Uterus (tissue), 4 donors: ENCODE measurements around the gene NDUFS7. TPM values are rescaled to one million over a fixed set of nuclear protein-coding genes. Genes with fewer than 3 reads are reported as not detected.

Source experiments
- DNase-seq, 2 donors: peaks; one replicate each; pipeline ENCODE4 v3.0.0-alpha.2; 2019 to 2020
- H3K27ac ChIP-seq, 2 donors: fragments of 200-600 bp; sonication (generic); 1 replicate in 1 of 2; 2 replicates in 1 of 2; pipeline ENCODE4 v1.5.1; 2016 to 2018
- H3K27me3 ChIP-seq, 2 donors: fragments of 200-600 bp; sonication (generic); one replicate each; pipeline ENCODE4 v1.5.1; 2018 to 2019; ENCODE audit warnings: control low read depth in 1 of 2
- H3K36me3 ChIP-seq, 2 donors: fragments of 200-600 bp; sonication (generic); one replicate each; pipeline ENCODE4 v1.5.1; 2019; ENCODE audit warnings: control low read depth in 1 of 2
- H3K4me1 ChIP-seq, 2 donors: fragments of 200-600 bp; sonication (generic); one replicate each; pipeline ENCODE4 v1.5.1; 2018 to 2019; ENCODE audit warnings: control low read depth in 1 of 2
- H3K4me3 ChIP-seq, 2 donors: fragments of 200-600 bp; sonication (generic); 1 replicate in 1 of 2; 2 replicates in 1 of 2; pipeline ENCODE4 v1.5.1; 2018 to 2019; ENCODE audit warnings: mild to moderate bottlenecking in 1 of 2
- H3K9me3 ChIP-seq, 2 donors: fragments of 200-600 bp; sonication (generic); one replicate each; pipeline ENCODE4 v1.5.1; 2019; ENCODE audit warnings: control low read depth in 1 of 2
- POLR2A ChIP-seq, 2 donors: fragments of 450-650 bp; IDR thresholded peaks; one replicate each; pipeline ENCODE4 v1.6.1; 2016; ENCODE audit warnings: antibody characterized with exemption in 2 of 2, mild to moderate bottlenecking in 1 of 2, moderate library complexity in 1 of 2
- intact Hi-C: fragments of 100-400 bp; cut with DNase I; formaldehyde crosslinking; loops from one replicate; pipeline ENCODE4 v1.15.1; 2023; ENCODE audit warnings: low total_unique reads
- total RNA-seq, 4 donors: library from RNA; depleted of rRNA in 3 of 4; stranded (reverse); fragments of >200 nt in 3 of 4; gene quantifications; one replicate each; pipeline versions ENCODE4 v1.1.0 to v1.2.4, GENCODE V29; 2014 to 2023
- TF ChIP-seq, protein P1 (sequence below), 4 experiments: fragments of 200-600 bp in 2 of 4; fragments of 450-650 bp in 2 of 4; sonication (generic) in 2 of 4; IDR thresholded peaks; one replicate each; pipeline ENCODE4 v1.5.1; 2016 to 2019; ENCODE audit warnings: antibody characterized with exemption in 4 of 4, mild to moderate bottlenecking in 2 of 4, moderate library complexity in 1 of 4
- donor health status: DM: yes; HTN: yes; CAD: no.

The NDUFS7 gene
- 10 to 100 TPM; 39.2 to 65.5 (median 42.1) TPM for total RNA-seq

DNA sequence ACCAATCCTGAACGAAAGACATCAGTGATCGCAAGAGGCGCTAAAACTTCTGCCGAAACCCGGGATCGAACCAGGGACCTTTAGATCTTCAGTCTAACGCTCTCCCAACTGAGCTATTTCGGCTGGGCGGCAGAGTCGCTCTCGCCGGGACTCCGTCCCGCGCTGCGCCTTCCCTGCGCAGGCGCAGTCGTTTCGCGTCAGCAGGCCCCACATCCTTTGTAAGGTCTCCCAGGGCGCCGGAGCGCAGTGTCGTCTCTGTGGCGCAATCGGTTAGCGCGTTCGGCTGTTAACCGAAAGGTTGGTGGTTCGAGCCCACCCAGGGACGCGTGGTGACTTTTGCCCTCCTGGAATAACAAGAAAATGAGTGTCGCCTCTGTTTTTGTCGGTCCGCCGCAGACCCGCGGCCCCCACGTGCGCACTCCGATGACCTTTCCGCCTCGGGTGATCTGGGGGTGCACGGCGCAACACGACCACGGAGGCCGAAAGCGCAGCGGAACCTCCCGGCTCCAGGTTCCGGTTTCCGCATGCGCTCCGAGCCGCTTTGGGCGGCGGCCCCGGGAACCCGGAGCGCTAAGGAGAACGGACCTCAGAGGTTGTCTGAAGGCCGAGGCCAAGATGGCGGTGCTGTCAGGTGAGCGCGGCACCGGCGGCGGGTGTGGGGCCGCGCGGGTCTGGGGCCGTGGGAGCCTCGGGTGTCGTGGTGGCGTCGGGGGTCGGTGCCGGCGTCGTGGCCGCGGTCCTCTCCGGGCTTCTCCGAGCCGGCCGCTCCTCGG lies at the start of gene NDUFS7:
Gene NDUFS7 (plus strand): TSS at position 596 of the 773 bp plus-strand sequence. CDS start 20 bp downstream, at position 616.
- peak; percentile 41 to 64 for TF ChIP-seq POLR2A (IDR thresholded peaks at IDR 0.05)
- TF ChIP-seq, protein P1, sequence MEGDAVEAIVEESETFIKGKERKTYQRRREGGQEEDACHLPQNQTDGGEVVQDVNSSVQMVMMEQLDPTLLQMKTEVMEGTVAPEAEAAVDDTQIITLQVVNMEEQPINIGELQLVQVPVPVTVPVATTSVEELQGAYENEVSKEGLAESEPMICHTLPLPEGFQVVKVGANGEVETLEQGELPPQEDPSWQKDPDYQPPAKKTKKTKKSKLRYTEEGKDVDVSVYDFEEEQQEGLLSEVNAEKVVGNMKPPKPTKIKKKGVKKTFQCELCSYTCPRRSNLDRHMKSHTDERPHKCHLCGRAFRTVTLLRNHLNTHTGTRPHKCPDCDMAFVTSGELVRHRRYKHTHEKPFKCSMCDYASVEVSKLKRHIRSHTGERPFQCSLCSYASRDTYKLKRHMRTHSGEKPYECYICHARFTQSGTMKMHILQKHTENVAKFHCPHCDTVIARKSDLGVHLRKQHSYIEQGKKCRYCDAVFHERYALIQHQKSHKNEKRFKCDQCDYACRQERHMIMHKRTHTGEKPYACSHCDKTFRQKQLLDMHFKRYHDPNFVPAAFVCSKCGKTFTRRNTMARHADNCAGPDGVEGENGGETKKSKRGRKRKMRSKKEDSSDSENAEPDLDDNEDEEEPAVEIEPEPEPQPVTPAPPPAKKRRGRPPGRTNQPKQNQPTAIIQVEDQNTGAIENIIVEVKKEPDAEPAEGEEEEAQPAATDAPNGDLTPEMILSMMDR (IDR thresholded peaks at IDR 0.05) = peak in 3 of 4 experiments; percentile 8 to 70 (median 45)
- Histone ChIP-seq H3K36me3 (no peaks in the 10 kb centered on the region), H3K9me3 (no peaks in the 10 kb centered on the region), H3K27ac (peak within 1 kb of the TSS; percentile 87 to 91), H3K27me3 (peaks cover 0 to 4% of the 10 kb centered on the region in 2 donors), H3K4me3 (peak within 1 kb of the TSS; percentile 75 to 95), H3K4me1 (peaks cover 0 to 17% of the 10 kb centered on the region in 2 donors)
- DNase-seq = peak; percentile 89 to 95
- intact Hi-C loops = no loop called here

DNA sequence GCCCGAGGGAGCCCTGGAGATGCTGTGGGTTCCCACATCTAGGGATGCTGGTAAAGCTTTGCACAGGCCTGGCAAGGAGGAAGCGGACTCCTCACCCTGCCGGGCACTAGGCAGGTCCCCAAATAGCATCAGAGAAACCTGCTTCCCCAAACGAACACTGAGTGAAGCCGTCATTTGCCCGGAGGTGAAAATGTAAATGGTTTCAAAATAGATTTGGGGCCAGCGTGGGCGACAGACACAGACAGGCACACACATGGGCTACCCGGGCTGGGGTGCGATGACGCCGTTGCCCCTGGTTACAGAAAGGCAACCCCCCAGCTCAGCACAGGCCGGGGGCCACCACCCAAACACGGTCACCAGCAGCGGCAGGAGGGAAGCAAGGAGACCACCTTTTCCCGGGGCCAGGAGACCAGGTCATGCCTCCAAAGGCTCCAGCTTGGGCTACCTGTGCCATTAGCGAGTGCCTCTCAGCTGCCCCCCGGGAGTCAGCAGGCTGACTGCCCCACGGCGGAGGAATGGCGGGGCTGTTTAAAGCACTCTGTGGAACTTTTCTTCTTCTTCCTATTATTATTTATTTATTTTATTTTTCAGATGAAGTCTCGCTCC lies 47.5 kb upstream of the NDUFS7 start:
- Histone ChIP-seq H3K27ac (no peak overlapping the region), H3K4me1 (no peaks in the 10 kb centered on the region), H3K27me3 (no peaks in the 10 kb centered on the region), H3K9me3 (no peaks in the 10 kb centered on the region), H3K36me3 (no peaks in the 10 kb centered on the region), H3K4me3 (no peak overlapping the region)
- intact Hi-C loops = no loop called here
- DNase-seq = no peak
- no peak for TF ChIP-seq POLR2A (IDR thresholded peaks at IDR 0.05)
- TF ChIP-seq, protein P1 (IDR thresholded peaks at IDR 0.05) = no peak

DNA sequence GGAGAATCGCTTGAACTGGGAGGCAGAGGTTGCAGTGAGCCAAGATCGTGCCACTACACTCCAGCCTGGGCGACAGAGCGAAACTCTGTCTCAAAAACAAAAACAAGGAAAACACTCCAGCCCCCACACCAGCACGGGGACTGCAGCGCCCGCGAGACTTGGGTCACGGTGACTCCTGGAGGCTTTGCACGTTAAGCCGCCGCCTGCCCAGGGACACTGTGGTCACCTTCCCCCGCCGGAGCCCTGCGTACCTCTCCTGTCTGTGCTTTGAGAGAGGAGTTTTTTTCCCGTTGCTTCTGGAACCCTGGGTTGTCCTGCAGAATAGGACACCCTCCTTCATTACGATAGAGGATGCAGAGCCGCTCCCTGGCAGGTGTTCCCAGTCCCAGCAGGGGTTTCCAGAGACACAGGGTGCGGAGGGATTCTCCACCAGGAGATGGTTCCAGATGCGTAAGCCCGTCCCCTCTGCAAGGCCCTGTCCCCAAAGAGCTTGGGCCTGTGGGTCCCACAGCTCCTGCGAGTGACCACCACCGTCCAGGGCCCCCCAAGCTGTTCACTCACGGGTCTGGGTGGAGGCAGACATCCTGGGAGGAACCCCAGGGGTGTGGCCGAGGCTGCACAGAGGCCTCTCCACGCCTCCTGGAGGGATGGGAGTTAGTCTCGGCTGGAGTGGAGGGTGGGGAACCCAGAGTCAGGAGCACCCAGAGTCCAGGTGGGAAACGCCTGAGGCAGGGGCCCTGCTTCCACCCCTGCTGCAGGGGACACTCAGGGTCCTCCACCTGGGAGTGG lies 42.8 kb upstream of the NDUFS7 start:
- intact Hi-C loops = no loop called here
- Histone ChIP-seq H3K9me3 (no peaks in the 10 kb centered on the region), H3K36me3 (no peaks in the 10 kb centered on the region), H3K4me3 (no peak overlapping the region), H3K27me3 (no peaks in the 10 kb centered on the region), H3K4me1 (no peaks in the 10 kb centered on the region), H3K27ac (no peak overlapping the region)
- no peak for TF ChIP-seq POLR2A (IDR thresholded peaks at IDR 0.05)
- TF ChIP-seq, protein P1 (IDR thresholded peaks at IDR 0.05) = no peak
- DNase-seq = no peak

DNA sequence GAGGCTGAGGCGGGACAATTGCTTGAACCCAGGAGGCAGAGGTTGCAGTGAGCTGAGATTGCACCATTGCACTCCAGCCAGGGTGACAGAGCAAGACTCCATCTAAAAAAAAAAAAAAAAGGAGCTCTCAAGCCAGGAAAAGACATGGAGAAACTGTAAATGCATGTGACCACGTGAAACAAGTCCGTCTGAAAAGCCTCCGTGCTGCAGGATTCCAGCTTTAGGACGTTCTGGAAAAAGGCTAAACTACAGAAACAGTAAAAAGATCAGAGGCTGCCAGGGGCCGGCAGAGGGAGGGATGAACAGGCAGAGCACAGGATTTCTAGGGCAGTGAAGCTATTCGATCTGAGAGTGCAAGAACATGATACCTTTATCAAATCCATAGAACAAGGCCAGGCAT lies 40.7 kb upstream of the NDUFS7 start:
- Histone ChIP-seq H3K27me3 (no peaks in the 10 kb centered on the region), H3K4me1 (no peaks in the 10 kb centered on the region)
- intact Hi-C loops = no loop called here

More for the DNA sequence above, 40.7 kb upstream of the NDUFS7 start:
- TF ChIP-seq POLR2A (IDR thresholded peaks at IDR 0.05) = no peak
- TF ChIP-seq, protein P1 (IDR thresholded peaks at IDR 0.05) = no peak
- no peak overlapping the region for H3K27ac ChIP-seq
- H3K36me3 ChIP-seq = no peaks in the 10 kb centered on the region
- no peaks in the 10 kb centered on the region for H3K9me3 ChIP-seq
- DNase-seq = no peak
- no peak overlapping the region for H3K4me3 ChIP-seq
